Right lobe of liver (tissue), 6 donors: ENCODE measurements around the gene HOXD13. TPM values are rescaled to one million over a fixed set of nuclear protein-coding genes. Genes with fewer than 3 reads are reported as not detected.

Source experiments
- ATAC-seq, 4 donors: fragments of 200-7000 bp; cut with Tn5 transposase; one replicate each; pipeline ENCODE4 v1.9.1; 2020; ENCODE audit warnings: mild to moderate bottlenecking in 4 of 4, moderate library complexity in 4 of 4
- DNase-seq, 3 donors: peaks; one replicate each; pipeline ENCODE4 v3.0.0-alpha.2; 2020
- H3K27ac ChIP-seq, 3 donors: fragments of 200-600 bp; one replicate each; pipeline ENCODE4 v1.8.0; 2022
- H3K27me3 ChIP-seq, 2 donors: fragments of 200-600 bp; one replicate each; pipeline ENCODE4 v1.8.0; 2022
- H3K36me3 ChIP-seq, 4 donors: fragments of 200-600 bp; sonication (generic) in 1 of 4; one replicate each; pipeline versions ENCODE4 v1.5.1 to v1.8.0; 2017 to 2022; ENCODE audit warnings: control low read depth in 1 of 4
- H3K4me1 ChIP-seq, 4 donors: fragments of 200-600 bp; sonication (generic) in 1 of 4; one replicate each; pipeline versions ENCODE4 v1.5.1 to v1.8.0; 2017 to 2022; ENCODE audit warnings: control low read depth in 1 of 4
- H3K4me3 ChIP-seq, 3 donors: fragments of 200-600 bp; one replicate each; pipeline ENCODE4 v1.8.0; 2022
- H3K9me3 ChIP-seq, 4 donors: fragments of 200-600 bp; sonication (generic) in 1 of 4; one replicate each; pipeline versions ENCODE4 v1.5.1 to v1.8.0; 2017 to 2022; ENCODE audit warnings: control low read depth in 1 of 4
- POLR2A ChIP-seq: fragments of 450-650 bp; IDR thresholded peaks from one replicate; pipeline ENCODE4 v1.6.1; 2017; ENCODE audit warnings: antibody characterized with exemption, mild to moderate bottlenecking
- WGBS: methylation state at CpG from one replicate; pipeline ENCODE4 v1.1.6; 2018; ENCODE audit warnings: low coverage, low lambda C conversion rate; ENCODE audit not compliant: insufficient coverage; ENCODE audit errors: missing lambda C conversion rate; 5-methylcytosine and 5-hydroxymethylcytosine counted together
- intact Hi-C, 2 donors: fragments of 100-400 bp; cut with DNase I; formaldehyde crosslinking; loops; one replicate each; pipeline versions ENCODE4 v1.11.2 to v1.14.1; 2022
- total RNA-seq, 6 experiments: library from RNA; depleted of rRNA in 2 of 6; stranded (reverse); fragments of >200 nt in 2 of 6; fragmentation: NEBNext Ultra II Directional in 3 of 6; extraction: Animal tissue kit (Norgen Biotek cat#: 25700) in 3 of 6; gene quantifications; one replicate each; pipeline versions ENCODE4 v1.1.0 to v1.2.4, GENCODE V29; 2016 to 2023
- TF ChIP-seq, protein P1 (sequence below), 4 donors: fragments of 200-600 bp in 3 of 4; fragments of 450-650 bp in 1 of 4; IDR thresholded peaks; one replicate each; pipeline versions ENCODE4 v1.5.1 to v1.8.0; 2016 to 2022; ENCODE audit warnings: antibody characterized with exemption in 4 of 4, mild to moderate bottlenecking in 2 of 4
- donor health status: DM: no; HTN: yes; CAD: no.
- donor health status: DM: no; HTN: no; CAD: no.
- donor health status: DM: no; HTN: no; CAD: no.
- donor health status: DM: no; HTN: yes; CAD: no.
- donor health status: DM: no; HTN: yes; CAD: no.

The HOXD13 gene
- total RNA-seq, 6 experiments from 2014 or later, result not detected

DNA sequence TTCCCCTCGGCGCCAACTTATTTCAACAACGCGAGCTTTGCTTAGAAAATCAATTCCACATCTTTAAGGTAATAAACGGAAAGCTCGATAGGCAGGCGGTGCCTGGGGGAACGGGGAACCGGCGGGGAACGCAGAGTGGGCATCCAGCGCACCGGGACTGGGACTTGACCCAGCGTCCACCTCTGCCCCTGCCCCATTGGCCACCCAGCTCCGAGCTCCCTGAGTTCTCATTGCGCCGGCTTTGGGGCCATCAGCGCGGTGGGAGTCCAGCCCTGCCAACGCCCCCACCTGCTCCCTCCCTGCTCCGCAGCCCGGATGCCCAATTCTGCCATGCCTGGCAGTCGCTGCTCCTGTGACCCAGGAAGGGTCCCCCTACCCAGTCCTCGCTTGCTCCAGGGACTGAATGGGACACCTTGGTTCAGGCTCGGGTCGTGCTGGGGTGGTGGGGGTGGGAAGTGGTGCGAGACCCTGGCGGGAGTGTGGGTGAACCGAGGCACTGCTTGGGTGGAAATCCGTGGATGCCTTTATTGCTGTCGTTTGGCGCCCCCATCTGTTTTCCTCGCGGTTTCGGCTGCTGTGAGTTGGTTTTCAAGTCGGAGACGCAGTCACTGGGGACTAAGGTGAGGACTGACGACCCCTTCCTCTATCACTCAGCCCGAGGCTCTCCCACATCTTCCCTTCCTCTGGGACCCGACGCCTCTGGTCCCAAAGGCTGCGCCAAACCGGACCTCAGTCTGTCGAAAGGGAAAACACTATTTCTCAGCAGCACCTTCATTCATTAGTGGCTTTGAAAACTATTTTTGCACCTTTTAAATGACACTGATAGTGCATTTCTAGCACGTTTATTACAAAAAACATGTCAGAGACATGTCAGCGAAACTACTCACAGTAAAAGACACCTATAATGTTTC is 6.4 kb upstream of the HOXD13 start:
- Histone ChIP-seq H3K36me3 (no peaks in the 10 kb centered on the region), H3K27ac (no peak overlapping the region), H3K4me3 (no peak overlapping the region), H3K9me3 (no peaks in the 10 kb centered on the region), H3K4me1 (peaks cover 0 to 8% (median 4%) of the 10 kb centered on the region in 4 donors), H3K27me3 (peaks cover 49 to 78% of the 10 kb centered on the region in 2 donors)
- peak in 1 of 3 donors; percentile 57 for DNase-seq
- peak; percentile 8 to 49 (median 41) for ATAC-seq
- WGBS, result 1% methylated on average over 30 of the region's 46 CpGs
- TF ChIP-seq POLR2A, result no peak
- TF ChIP-seq, protein P1, sequence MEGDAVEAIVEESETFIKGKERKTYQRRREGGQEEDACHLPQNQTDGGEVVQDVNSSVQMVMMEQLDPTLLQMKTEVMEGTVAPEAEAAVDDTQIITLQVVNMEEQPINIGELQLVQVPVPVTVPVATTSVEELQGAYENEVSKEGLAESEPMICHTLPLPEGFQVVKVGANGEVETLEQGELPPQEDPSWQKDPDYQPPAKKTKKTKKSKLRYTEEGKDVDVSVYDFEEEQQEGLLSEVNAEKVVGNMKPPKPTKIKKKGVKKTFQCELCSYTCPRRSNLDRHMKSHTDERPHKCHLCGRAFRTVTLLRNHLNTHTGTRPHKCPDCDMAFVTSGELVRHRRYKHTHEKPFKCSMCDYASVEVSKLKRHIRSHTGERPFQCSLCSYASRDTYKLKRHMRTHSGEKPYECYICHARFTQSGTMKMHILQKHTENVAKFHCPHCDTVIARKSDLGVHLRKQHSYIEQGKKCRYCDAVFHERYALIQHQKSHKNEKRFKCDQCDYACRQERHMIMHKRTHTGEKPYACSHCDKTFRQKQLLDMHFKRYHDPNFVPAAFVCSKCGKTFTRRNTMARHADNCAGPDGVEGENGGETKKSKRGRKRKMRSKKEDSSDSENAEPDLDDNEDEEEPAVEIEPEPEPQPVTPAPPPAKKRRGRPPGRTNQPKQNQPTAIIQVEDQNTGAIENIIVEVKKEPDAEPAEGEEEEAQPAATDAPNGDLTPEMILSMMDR (IDR thresholded peaks at IDR 0.05), result peak; percentile 22 to 49 (median 38)
- intact Hi-C loops, result loop anchor here in 1 of 2 donors (10.0 kb wide), 1 partner anchor 401 kb away; no protein-coding TSS in a partner anchor

DNA sequence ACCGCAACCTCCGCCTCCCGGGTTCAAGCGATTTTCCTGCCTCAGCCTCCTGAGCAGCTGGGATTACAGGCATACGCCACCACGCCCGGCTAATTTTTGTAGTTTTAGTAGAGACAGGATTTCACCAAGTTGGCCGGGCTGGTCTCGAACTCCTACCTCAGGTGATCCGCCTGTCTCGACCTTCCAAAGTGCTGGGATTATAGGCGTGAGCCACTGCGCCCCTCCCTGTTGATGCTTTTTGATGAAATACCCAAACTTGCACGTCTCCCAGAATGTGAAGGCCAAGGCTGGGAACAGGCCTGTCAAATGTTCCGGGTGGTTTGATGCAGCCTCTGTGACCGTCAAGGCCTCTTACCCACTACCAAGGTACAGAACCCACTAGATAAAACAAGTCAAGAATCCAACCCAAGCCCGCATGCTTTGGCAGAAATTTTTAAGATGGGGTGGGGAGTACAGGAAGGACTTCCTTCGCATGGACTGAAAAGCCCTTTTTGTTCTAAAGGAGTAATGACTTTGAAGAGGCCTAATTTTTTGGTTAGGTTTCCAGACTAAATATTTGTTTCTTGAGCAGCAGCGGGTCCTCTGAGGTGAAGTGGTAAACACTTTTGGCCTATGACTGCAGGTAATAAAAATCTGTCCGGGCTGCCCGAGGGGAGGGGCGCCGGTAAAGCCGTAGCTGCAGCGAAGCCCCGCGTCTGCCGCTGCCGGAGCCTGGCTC is 5.0 kb upstream of the HOXD13 start:
- no peak for DNase-seq
- no peak for TF ChIP-seq POLR2A
- TF ChIP-seq, protein P1 (IDR thresholded peaks at IDR 0.05), result no peak
- ATAC-seq, result no peak
- no peaks in the 10 kb centered on the region for H3K36me3 ChIP-seq
- H3K4me1 ChIP-seq, result peaks cover 0 to 8% (median 4%) of the 10 kb centered on the region in 4 donors
- H3K9me3 ChIP-seq, result no peaks in the 10 kb centered on the region
- peaks cover 41 to 71% of the 10 kb centered on the region in 2 donors for H3K27me3 ChIP-seq
- H3K4me3 ChIP-seq, result peak overlapping the region in 1 of 3 donors; percentile 22
- no peak overlapping the region for H3K27ac ChIP-seq
- intact Hi-C loops, result loop anchor here in 1 of 2 donors (10.0 kb wide), 1 partner anchor 403 kb away; no protein-coding TSS in a partner anchor
- 13% methylated on average over 27 of the region's 29 CpGs for WGBS

DNA sequence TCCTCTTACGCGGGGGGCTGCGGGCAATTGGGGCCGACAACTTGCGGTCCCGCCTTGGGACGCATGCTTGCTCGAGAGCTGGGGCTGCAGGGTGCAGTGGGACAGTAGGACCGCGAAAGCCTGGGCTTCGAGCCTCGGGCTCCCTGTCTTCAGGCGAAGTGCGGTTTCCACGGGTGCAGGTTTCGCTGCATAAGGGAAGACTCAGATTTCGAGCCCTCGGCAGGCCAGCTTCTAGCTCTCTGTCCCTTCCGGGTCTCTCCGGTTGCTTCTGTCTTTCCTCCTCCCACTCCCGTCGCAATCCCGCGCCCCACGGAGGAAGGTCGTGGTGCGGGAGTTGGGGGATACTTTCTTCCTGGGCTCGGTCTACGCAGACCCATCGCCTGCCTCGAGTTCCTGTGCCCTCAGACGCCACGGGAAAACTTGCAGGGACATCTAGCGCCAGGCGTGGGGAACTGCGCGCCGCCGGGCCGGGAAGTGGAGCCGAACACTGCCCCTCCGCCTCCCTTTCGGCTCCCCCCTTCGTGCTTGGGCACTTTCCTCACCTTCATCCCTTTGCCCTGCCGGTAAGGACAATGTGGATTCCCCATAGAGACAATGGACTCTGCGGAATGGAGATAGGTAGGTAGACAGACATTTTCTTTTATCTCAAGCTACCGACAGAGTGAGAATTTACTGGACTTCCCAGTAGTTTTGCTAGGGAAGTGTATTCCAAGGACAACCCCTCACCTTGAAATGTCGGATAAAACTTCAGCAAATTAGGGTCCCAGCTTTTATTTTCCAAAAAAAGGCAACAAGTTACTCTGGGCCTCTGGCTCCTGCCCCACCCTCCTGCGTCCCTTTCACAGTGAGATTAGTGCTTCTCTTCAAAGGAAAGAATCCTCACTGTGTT is 4.2 kb upstream of the HOXD13 start:
- no peak overlapping the region for H3K27ac ChIP-seq
- DNase-seq (peak; percentile 63 to 68 (median 64)), ATAC-seq (peak; percentile 86 to 94 (median 88))
- peaks cover 37 to 71% of the 10 kb centered on the region in 2 donors for H3K27me3 ChIP-seq
- peak overlapping the region in 1 of 3 donors; percentile 22 for H3K4me3 ChIP-seq
- no peak for TF ChIP-seq POLR2A
- TF ChIP-seq, protein P1 (IDR thresholded peaks at IDR 0.05), result peak; percentile 40 to 83 (median 72)
- no peaks in the 10 kb centered on the region for H3K36me3 ChIP-seq
- H3K4me1 ChIP-seq, result peaks cover 0 to 16% (median 4%) of the 10 kb centered on the region in 4 donors
- intact Hi-C loops, result loop anchor here in 1 of 2 donors (10.0 kb wide), 1 partner anchor 403 kb away; no protein-coding TSS in a partner anchor
- 3% methylated on average over 37 of the region's 49 CpGs for WGBS
- H3K9me3 ChIP-seq, result no peaks in the 10 kb centered on the region
